NCI-H1417 treated with DMSO at 0.1 percent for 48 hours (cell line): ENCODE results near the gene KLHL29.

Experiments used
- DNase-seq: peaks from one replicate; lab custom pipeline; 2025; lab: John Stamatoyannopoulos, UW

The KLHL29 gene

GRCh38 chr2:23394700-23395099 lies 9.7 kb downstream of the KLHL29 start:
- DNase-seq, result no peak

GRCh38 chr2:23397478-23397877 lies 12.5 kb downstream of the KLHL29 start:
- DNase-seq, result no peak

GRCh38 chr2:23399674-23400261 lies 14.8 kb downstream of the KLHL29 start:
- DNase-seq, result no peak

- DNase-seq, result no peak
Measured at GRCh38 chr2:23400703-23401102, 15.7 kb downstream of the KLHL29 start.

GRCh38 chr2:23401427-23402204 lies 16.6 kb downstream of the KLHL29 start:
- DNase-seq, result no peak

- DNase-seq, result no peak
Measured at GRCh38 chr2:23402205-23402740, 17.3 kb downstream of the KLHL29 start.

- DNase-seq, result peak; percentile 82
Measured at GRCh38 chr2:23404426-23404825, 19.4 kb downstream of the KLHL29 start.

- no peak for DNase-seq
Measured at GRCh38 chr2:23409248-23409647, 24.3 kb downstream of the KLHL29 start.

GRCh38 chr2:23410596-23410995 lies 25.6 kb downstream of the KLHL29 start:
- DNase-seq, result no peak

GRCh38 chr2:23411752-23412431 lies 26.9 kb downstream of the KLHL29 start:
- no peak for DNase-seq

- DNase-seq, result no peak
Measured at GRCh38 chr2:23412556-23413155, 27.7 kb downstream of the KLHL29 start.

- DNase-seq, result no peak
Measured at GRCh38 chr2:23413641-23414040, 28.7 kb downstream of the KLHL29 start.

GRCh38 chr2:23414106-23414505 lies 29.1 kb downstream of the KLHL29 start:
- no peak for DNase-seq

GRCh38 chr2:23414871-23415270 lies 29.9 kb downstream of the KLHL29 start:
- DNase-seq, result no peak

- DNase-seq, result no peak
Measured at GRCh38 chr2:23417310-23417709, 32.3 kb downstream of the KLHL29 start.

- no peak for DNase-seq
Measured at GRCh38 chr2:23418056-23418455, 33.1 kb downstream of the KLHL29 start.

- DNase-seq, result no peak
Measured at GRCh38 chr2:23418461-23418911, 33.5 kb downstream of the KLHL29 start.

GRCh38 chr2:23419171-23420090 lies 34.5 kb downstream of the KLHL29 start:
- DNase-seq, result no peak

- no peak for DNase-seq
Measured at GRCh38 chr2:23420091-23420839, 35.3 kb downstream of the KLHL29 start.

GRCh38 chr2:23420840-23421476 lies 36.0 kb downstream of the KLHL29 start:
- DNase-seq, result no peak
